Measurements from ENCODE around the gene FANCC.

Gene FANCC

GRCh38 chr9:95130484-95130883 lies 187.0 kb downstream of the FANCC start:
- TF ChIP-seq CTCF (IDR thresholded peaks at IDR 0.05; ENCODE audit: insufficient read depth, low read depth, low read length, missing control alignments) = no peak
- no peak overlapping the region for H3K4me3 ChIP-seq (ENCODE audit: low read length)
- no peak for DNase-seq (ENCODE audit: low read depth)

- TF ChIP-seq CTCF (IDR thresholded peaks at IDR 0.05; ENCODE audit: insufficient read depth, low read depth, low read length, missing control alignments) = no peak
- H3K4me3 ChIP-seq (ENCODE audit: low read length) = no peak overlapping the region
- DNase-seq (ENCODE audit: low read depth) = no peak
Observed at GRCh38 chr9:95129476-95130291, 187.8 kb downstream of the FANCC start.

- no peak for DNase-seq (ENCODE audit: low read depth)
- TF ChIP-seq CTCF (IDR thresholded peaks at IDR 0.05; ENCODE audit: insufficient read depth, low read depth, low read length, missing control alignments) = no peak
- H3K4me3 ChIP-seq (ENCODE audit: low read length) = no peak overlapping the region
Observed at GRCh38 chr9:95128177-95128524, 189.4 kb downstream of the FANCC start.

GRCh38 chr9:95127249-95128176 lies 190.0 kb downstream of the FANCC start:
- DNase-seq (ENCODE audit: low read depth) = peak; percentile 83
- peak overlapping the region; percentile 33 for H3K4me3 ChIP-seq (ENCODE audit: low read length)
- TF ChIP-seq CTCF (IDR thresholded peaks at IDR 0.05; ENCODE audit: insufficient read depth, low read depth, low read length, missing control alignments) = peak; percentile 97

- no peak overlapping the region for H3K4me3 ChIP-seq (ENCODE audit: low read length)
- DNase-seq (ENCODE audit: low read depth) = no peak
- TF ChIP-seq CTCF (IDR thresholded peaks at IDR 0.05; ENCODE audit: insufficient read depth, low read depth, low read length, missing control alignments) = no peak
Observed at GRCh38 chr9:95126739-95127138, 190.8 kb downstream of the FANCC start.

- DNase-seq (ENCODE audit: low read depth) = no peak
- no peak for TF ChIP-seq CTCF (IDR thresholded peaks at IDR 0.05; ENCODE audit: insufficient read depth, low read depth, low read length, missing control alignments)
- H3K4me3 ChIP-seq (ENCODE audit: low read length) = no peak overlapping the region
Observed at GRCh38 chr9:95125652-95126051, 191.9 kb downstream of the FANCC start.
